ENCODE results near the gene JAKMIP2. TPM values are rescaled to one million over a fixed set of nuclear protein-coding genes. Genes with fewer than 3 reads are reported as not detected.

The JAKMIP2 gene
- total RNA-seq, 1 experiment from 2014 or later = not detected

- no TSS peak for BruUV-seq (replicated peaks)
- H3K9me3 ChIP-seq (ENCODE audit: control insufficient read depth, insufficient read depth, low read depth, low read length) = no peaks in the 10 kb centered on the region
- no peaks in the 10 kb centered on the region for H3K27me3 ChIP-seq (ENCODE audit: control insufficient read depth, insufficient read depth, low read length)
- DNase-seq (ENCODE audit: low read depth, low spot score) = no peak
- TF ChIP-seq REST (IDR thresholded peaks at IDR 0.05; ENCODE audit: insufficient read depth in 1 of 2, low read depth in 2 of 2, low read length in 1 of 2) (no peak), SIN3A (IDR thresholded peaks at IDR 0.05; ENCODE audit: borderline replicate concordance, insufficient read depth, low read depth, low read length) (no peak), TCF7L2 (IDR thresholded peaks at IDR 0.05; ENCODE audit: low read depth, low read length) (no peak), CTCF (IDR thresholded peaks at IDR 0.05) (no peak; the same call in 1 of the 2 replicates), POLR2AphosphoS5 (IDR thresholded peaks at IDR 0.05; ENCODE audit: low read depth, low read length) (no peak)
- ChIA-PET POLR2A (no interaction called here), CTCF (no interaction called here)
- intact Hi-C loops (cut with micrococcal nuclease; ENCODE audit: unreplicated experiment) (no loop called here), in situ Hi-C loops (cut with HindIII; ENCODE audit: low pct_unique_long_range_greater_than_20kb, low sequenced_read_pairs) (no loop called here)
- no peaks in the 10 kb centered on the region for H3K36me3 ChIP-seq (ENCODE audit: control insufficient read depth, insufficient read depth, low read length)
- ATAC-seq = no peak
- H3K4me3 ChIP-seq (ENCODE audit: low read depth in 2 of 2, low read length in 2 of 2) = no peak overlapping the region
- H3K4me1 ChIP-seq (ENCODE audit: control insufficient read depth, insufficient read depth, low read length) = no peaks in the 10 kb centered on the region
- H3K27ac ChIP-seq (ENCODE audit: low read length) = no peak overlapping the region
Measured at GRCh38 chr5:147675168-147675567, 107.4 kb downstream of the JAKMIP2 start.

DNA sequence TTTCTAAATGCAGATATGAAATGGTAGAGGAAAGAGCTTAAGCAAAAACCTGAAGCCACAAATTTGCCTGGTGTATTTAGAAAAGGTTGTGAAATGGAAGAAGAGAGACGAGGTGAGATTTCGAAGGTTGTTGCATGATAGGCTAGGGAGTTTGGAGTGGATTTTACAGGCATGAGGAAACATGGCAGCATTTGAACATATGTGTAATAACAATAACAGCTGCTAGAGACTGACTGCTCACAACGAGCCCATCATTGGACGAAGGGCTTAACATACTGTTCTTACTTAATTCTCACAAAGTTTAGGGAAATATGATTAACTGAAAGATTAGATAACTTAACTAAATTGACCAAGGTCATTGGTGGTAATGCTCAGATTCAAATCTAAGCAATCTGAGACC, 108.1 kb downstream of the JAKMIP2 start:
- no peaks in the 10 kb centered on the region for H3K36me3 ChIP-seq (ENCODE audit: control insufficient read depth, insufficient read depth, low read length)
- BruUV-seq (replicated peaks) = no TSS peak
- POLR2A ChIA-PET = no interaction called here
- no peak for DNase-seq (ENCODE audit: low read depth, low spot score)
- no peaks in the 10 kb centered on the region for H3K27me3 ChIP-seq (ENCODE audit: control insufficient read depth, insufficient read depth, low read length)
- intact Hi-C loops (cut with micrococcal nuclease; ENCODE audit: unreplicated experiment) = loop anchor here (5.0 kb wide), 1 partner anchor 47 kb away; no protein-coding TSS in a partner anchor
- no peak for TF ChIP-seq SIN3A (IDR thresholded peaks at IDR 0.05; ENCODE audit: borderline replicate concordance, insufficient read depth, low read depth, low read length)
- no peak for TF ChIP-seq CTCF (IDR thresholded peaks at IDR 0.05)
- TF ChIP-seq POLR2AphosphoS5 (IDR thresholded peaks at IDR 0.05; ENCODE audit: low read depth, low read length) = no peak
- TF ChIP-seq TCF7L2 (IDR thresholded peaks at IDR 0.05; ENCODE audit: low read depth, low read length) = no peak
- TF ChIP-seq REST (IDR thresholded peaks at IDR 0.05; ENCODE audit: insufficient read depth in 1 of 2, low read depth in 2 of 2, low read length in 1 of 2) = no peak
- no peaks in the 10 kb centered on the region for H3K9me3 ChIP-seq (ENCODE audit: control insufficient read depth, insufficient read depth, low read depth, low read length)
- in situ Hi-C loops (cut with HindIII; ENCODE audit: low pct_unique_long_range_greater_than_20kb, low sequenced_read_pairs) = no loop called here
- ATAC-seq = no peak
- no peak overlapping the region for H3K4me3 ChIP-seq (ENCODE audit: low read depth in 2 of 2, low read length in 2 of 2)
- CTCF ChIA-PET = no interaction called here
- no peak overlapping the region for H3K27ac ChIP-seq (ENCODE audit: low read length)
- H3K4me1 ChIP-seq (ENCODE audit: control insufficient read depth, insufficient read depth, low read length) = no peaks in the 10 kb centered on the region

Measured in Panc1 (cell line).